NOMO-1 (cell line): ENCODE results near the gene ZNF569.
"Not testable (repeated sequence)": the region's sequence is repeated elsewhere in the genome, so short reads cannot be mapped to it uniquely, and the experiment has no call there.

Experiments used
- DNase-seq, 2 experiments: peaks; one replicate each; lab custom pipeline; 2025; ENCODE audit not compliant: unreplicated experiment in 2 of 2; lab: John Stamatoyannopoulos, UW

The ZNF569 gene

DNA sequence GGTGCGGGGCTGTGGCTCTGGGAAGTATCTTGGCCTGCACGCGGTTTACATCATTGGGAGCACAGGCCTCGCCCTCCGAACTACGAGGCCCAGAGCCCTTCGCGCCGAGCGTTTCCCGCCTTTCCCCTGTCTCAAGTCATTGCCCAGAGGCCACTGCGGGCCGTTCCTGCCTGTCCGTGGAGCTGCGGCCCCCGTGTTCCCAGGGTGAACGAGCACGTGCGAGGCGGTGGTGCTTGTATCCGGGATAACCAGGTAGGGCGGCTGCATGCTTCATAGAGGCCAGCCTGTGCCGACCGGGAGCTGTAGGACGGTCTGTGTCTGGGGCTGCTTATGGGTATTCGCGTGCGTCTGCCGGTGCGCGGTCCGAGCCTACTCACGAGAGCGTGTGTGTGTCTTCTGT, 63.8 kb downstream of the ZNF569 start:
- no peak for DNase-seq

DNA sequence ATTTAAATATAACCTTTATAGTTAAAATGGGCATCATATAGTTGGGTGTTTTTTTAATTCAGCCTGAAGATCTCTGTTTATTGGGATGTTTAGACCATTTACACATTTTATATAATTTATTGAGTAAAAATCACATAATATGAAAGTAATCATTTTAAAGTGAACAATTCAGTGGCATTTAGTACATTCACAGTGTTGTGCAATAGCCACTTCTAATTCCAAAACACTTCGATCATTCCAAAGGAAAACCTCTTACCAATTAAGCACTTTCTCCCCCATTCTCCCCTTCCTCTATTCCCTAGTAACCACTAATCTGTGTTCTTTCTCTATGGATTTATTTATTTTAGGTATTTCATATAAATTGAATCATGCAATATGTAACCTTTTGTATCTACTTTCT, 66.2 kb downstream of the ZNF569 start:
- DNase-seq = no peak

DNA sequence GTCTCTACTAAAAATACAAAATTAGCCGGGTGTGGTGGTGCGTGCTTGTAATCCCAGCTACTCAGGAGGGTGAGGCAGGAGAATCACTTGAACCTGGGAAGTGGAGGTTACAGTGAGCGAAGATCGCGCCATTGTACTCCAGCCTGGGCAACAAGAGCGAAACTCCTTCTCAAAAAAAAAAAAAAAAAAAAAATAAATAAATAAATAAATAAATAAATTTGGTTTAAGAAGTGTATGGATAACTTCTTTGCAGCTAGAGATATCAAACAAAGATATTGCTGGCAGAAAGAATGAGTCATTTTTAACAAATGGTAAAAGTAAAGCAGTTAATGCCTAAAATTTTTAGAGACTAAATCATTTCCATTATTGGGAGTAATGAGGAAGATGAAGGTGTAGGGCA, 75.8 kb downstream of the ZNF569 start:
- DNase-seq = not testable (repeated sequence)

DNA sequence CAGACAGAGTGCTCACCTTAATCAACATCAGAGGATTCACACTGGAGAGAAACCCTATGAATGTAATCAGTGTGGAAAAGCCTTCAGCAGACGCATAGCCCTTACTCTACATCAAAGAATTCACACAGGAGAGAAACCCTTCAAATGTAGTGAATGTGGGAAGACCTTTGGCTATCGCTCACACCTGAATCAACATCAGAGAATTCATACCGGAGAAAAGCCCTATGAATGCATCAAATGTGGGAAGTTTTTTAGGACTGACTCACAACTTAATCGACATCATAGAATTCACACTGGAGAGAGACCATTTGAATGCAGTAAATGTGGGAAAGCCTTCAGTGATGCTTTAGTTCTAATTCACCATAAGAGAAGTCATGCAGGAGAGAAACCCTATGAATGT, 78.0 kb downstream of the ZNF569 start:
- DNase-seq = no peak

DNA sequence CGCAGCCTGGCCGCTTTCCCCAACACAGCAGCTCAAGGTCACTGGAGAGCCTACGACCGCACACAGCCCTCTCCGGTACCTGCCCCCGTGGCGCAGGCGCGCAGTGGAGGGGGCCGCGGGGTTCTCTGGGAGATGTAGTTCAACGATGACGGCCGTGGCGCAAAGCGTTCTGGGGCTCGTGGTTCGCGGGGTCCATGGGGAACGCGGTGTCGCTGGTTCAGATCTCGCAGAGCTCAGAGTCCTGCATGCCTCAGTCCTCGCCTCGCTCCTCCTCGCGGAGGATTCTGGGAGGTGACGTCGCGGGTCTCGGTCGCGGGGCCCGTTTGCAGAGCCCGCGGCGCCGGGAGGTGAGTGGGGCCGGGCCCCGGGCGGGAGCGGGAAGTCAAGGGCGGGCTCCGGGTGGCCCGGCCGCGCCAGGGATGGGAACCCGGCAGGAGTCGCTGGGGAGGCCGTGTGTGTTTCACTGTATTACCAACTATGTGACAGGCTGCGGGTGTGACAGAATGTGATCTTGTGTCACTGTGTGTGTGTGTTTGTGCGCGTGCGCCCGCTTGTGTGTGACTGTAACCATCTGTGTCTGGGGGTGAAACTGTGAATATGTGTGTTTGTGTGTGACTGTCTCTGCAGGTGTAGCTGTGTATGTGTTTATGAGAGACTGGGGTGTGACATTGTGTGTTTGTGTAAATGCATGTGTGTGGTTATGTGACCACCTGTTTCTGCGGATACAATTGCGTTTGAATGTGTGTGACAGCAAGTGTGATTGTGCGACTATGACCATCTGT, 96.2 kb downstream of the ZNF569 start, which contains the start of gene ZNF527:
TSS of gene ZNF527 (plus strand) at position 220 of the 782 bp plus-strand sequence. CDS start 3,100 bp downstream, outside the sequence.
- peak; percentile 95 to 96 for DNase-seq

DNA sequence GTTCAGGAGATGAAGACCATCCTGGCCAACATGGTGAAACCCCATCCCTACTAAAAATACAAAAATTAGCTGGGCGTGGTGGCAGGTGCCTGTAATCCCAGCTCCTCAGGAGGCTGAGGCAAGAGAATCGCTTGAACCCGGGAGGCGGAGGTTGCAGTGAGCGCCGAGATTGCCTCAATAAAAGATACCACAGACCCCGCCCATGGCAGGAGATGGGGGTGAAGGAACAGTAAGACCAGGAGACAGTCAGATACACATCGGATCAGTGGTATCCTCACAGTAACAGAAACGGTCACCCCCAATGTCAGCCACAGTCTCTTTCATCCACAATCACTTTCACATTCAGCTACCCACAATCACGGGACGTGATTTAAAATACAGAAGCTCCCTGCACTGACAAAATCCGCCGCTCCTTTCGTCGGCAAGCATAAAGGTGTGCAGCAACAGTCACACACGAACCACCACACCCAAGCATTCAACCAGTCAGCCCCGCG, 96.8 kb downstream of the ZNF569 start:
- not testable (repeated sequence) for DNase-seq

DNA sequence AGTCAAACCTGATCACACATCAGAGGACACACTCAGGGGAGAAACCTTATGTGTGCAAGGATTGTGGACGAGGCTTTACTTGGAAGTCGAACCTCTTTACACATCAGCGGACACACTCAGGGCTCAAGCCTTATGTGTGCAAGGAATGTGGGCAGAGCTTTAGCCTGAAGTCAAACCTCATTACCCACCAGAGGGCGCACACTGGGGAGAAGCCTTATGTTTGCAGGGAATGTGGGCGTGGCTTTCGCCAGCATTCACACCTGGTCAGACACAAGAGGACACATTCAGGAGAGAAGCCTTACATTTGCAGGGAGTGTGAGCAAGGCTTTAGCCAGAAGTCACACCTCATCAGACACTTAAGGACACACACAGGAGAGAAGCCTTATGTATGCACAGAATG, 104.5 kb downstream of the ZNF569 start:
- DNase-seq = no peak

DNA sequence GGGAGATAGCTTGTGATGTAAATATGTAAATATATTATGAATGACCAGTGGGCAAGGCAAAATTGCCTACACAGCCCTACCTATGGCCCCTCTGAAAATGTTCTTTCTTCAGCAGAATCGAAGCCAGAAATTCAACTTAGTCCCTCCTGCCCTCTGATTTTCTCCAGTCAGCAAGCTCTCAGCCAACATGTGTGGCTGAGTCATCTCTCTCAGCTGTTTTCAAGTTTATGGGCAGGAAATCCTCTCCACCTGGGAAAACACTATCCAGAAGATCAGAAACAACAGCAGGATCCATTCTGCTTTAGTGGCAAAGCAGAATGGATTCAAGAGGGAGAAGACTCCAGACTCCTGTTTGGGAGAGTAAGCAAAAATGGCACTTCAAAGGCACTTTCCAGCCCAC, 105.2 kb downstream of the ZNF569 start:
- DNase-seq = no peak
